Endothelial cell of umbilical vein (primary cell): ENCODE data around the gene CDH9.

ENCODE experiments used
- CTCF ChIP-seq, 2 donors: IDR thresholded peaks; 1 replicate in 1 of 2; 2 replicates in 1 of 2; pipeline ENCODE4 v1.5.1; 2011; ENCODE audit warnings: low read length in 2 of 2, mild to moderate bottlenecking in 2 of 2, moderate library complexity in 2 of 2, control low read depth in 1 of 2, inconsistent platforms in 1 of 2, low read depth in 1 of 2; ENCODE audit not compliant: insufficient read depth in 1 of 2; ENCODE audit errors: extremely low read depth in 1 of 2
- EZH2 ChIP-seq: IDR thresholded peaks from 2 replicates; pipeline ENCODE4 v1.6.1; 2012; ENCODE audit warnings: borderline replicate concordance, low read depth, mild to moderate bottlenecking, moderate library complexity, low read length, inconsistent platforms; ENCODE audit not compliant: severe bottlenecking
- FOS ChIP-seq: IDR thresholded peaks from 2 replicates; pipeline ENCODE4 v1.6.1; 2011; ENCODE audit warnings: mild to moderate bottlenecking, low read length, moderate library complexity, borderline replicate concordance; ENCODE audit not compliant: insufficient read depth
- GATA2 ChIP-seq: IDR thresholded peaks from 2 replicates; pipeline ENCODE4 v1.7.0; 2011; ENCODE audit warnings: low read depth, mild to moderate bottlenecking, moderate library complexity, mixed read lengths, low read length; ENCODE audit not compliant: insufficient read length, insufficient read depth
- MAX ChIP-seq: IDR thresholded peaks from 2 replicates; pipeline ENCODE4 v1.6.1; 2011; ENCODE audit not compliant: insufficient read depth, insufficient read length
- MYC ChIP-seq: IDR thresholded peaks from one replicate; pipeline ENCODE4 v1.6.1; 2011; ENCODE audit warnings: mild to moderate bottlenecking, low read depth, low read length
- POLR2A ChIP-seq: IDR thresholded peaks from 2 replicates; pipeline ENCODE4 v1.6.1; 2012; ENCODE audit warnings: low read depth, mild to moderate bottlenecking, control low read depth, low read length
- POLR2AphosphoS5 ChIP-seq: IDR thresholded peaks from 2 replicates; pipeline ENCODE4 v1.6.1; 2012; ENCODE audit warnings: low read depth, mild to moderate bottlenecking, control low read depth, low read length, moderate library complexity; ENCODE audit not compliant: insufficient read depth

DNA sequence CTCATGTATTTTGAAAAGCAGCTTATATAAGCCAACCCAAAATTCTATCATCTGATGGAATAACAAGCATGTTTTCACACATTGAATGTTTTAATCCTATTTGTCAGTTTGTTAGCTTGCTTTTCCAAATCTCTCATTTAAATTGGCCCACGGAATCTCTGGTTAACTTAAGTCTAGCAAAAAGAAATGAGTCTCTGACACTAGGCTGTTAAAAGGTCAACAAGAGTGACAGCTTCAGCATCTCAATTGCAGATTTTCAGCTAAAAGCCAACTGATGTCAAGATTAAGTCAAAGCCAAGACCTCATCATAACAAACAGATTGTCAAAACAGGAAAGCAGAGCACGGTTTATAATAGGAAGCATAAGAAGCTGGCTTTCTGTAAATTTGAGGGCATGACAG lies 49.4 kb upstream of the CDH9 start:
- TF ChIP-seq CTCF (IDR thresholded peaks at IDR 0.05; ENCODE audit: extremely low read depth in 1 of 2, insufficient read depth in 1 of 2, low read depth in 1 of 2, low read length in 2 of 2) (no peak), EZH2 (no peak), MAX (no peak), POLR2A (no peak), POLR2AphosphoS5 (no peak), MYC (no peak), FOS (no peak), GATA2 (no peak)
